NB4 (cell line): ENCODE results near the gene LAMTOR5.

Source experiments
- CTCF ChIP-seq: IDR thresholded peaks from one replicate; pipeline ENCODE4 v1.5.1; 2012; ENCODE audit warnings: low read depth, low read length
- MAX ChIP-seq: IDR thresholded peaks from 2 replicates; pipeline ENCODE4 v1.6.1; 2011; ENCODE audit warnings: low read depth, low read length
- MYC ChIP-seq: IDR thresholded peaks from 2 replicates; pipeline ENCODE4 v1.6.1; 2011; ENCODE audit warnings: low read depth, low read length
- POLR2A ChIP-seq: IDR thresholded peaks from 2 replicates; pipeline ENCODE4 v1.6.1; 2011; ENCODE audit warnings: mild to moderate bottlenecking; ENCODE audit not compliant: insufficient read length; ENCODE audit errors: extremely low read depth

GRCh38 chr1:110420023-110420662 is 12.6 kb upstream of the LAMTOR5 start:
- TF ChIP-seq CTCF (no peak), POLR2A (no peak), MAX (no peak), MYC (no peak)
